ENCODE data around the gene ZNF23.

ZNF23 gene

DNA sequence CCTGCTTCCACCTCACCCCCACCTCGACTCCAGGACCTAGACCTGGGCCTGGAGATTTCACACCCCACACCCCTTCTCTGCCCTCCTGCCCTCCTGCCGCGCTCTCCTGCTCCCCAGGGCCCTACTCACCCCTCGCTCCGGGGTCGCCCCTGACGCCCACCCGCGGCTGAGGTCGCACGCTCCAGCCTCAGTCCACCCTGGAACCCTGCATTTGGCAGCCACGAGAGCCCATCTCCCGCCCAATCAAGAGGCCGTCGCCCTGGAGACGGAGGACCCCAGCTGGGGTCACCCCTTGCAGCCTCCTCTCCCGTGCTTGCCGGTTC, 36.3 kb downstream of the ZNF23 start:
- DNase-seq: no peak

DNA sequence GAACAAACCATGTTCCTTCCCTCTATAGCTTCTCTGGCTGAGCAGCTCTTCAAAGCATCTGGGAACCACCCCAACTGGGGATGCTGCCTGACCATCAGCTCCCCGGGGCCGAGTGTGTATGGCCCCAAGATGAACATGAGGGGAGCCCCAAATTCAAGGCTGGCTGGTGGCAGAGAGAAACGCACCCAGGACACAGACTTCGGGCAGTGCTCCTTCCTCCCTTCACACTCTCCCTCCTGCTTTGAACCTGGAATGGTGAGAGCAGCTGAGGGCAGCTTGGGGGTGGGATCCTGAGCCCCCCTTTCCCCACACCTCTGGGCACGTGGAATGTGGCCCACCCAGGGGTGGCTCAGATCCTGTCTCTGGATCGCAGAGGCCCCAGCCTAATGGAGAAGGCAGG, 37.4 kb downstream of the ZNF23 start:
- DNase-seq: no peak

DNA sequence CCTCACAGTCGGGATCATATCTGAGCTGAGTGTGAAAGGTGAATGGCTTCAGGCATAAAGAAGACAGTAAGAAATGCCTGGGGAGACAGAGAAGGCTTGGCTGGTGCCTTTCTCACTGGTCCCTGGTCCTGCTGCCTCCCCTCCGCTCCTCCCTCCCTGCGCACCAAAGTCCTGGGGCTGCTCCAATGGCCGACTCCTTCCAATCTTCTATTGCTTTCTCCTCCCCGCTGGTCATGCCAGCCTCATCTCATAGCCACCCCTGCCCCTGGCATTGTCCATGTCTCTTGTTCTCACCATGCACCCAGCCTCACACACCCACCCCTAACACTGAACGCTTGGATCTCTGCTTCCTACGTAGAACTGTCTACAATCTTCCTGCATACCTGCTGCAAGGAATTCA, 38.2 kb downstream of the ZNF23 start:
- DNase-seq: no peak

DNA sequence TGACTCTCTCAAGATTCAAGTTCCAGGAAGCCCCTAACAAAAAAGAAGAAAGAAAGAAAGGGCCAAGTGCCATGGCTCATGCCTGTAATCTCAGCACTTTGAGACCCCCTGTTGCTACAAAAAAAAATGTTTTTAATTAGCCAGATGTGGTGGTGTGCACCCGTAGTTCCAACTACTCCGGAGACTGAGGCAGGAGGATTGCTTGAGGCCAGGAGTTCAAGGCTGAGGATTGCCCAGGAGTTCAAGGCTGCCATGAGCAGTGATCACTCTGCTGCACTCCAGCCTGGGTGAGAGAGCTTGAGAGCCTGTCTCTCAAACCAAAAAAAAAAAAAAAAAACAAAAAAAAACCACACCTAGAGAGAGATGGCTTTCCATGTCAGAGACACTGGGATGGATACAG, 39.0 kb downstream of the ZNF23 start:
- DNase-seq: no peak

DNA sequence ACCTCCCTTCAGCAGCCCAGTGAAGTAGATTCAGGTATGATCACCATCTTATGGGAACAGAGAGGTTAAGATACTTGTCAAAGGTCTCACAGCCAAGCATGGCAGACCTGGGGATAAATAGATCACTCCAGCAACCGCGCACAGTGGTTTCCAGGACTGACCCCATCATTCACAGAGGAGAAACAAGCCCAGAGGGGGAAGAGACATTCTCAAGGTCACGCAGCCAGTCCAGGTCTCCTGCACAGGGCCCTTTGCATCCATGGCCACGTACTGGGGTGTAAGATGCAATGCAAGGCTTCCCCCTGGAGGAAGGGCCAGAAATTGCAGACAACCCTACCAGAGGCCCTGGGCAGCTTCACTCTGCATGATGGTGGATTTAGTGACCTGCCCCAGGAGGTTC, 40.1 kb downstream of the ZNF23 start:
- DNase-seq: no peak

DNA sequence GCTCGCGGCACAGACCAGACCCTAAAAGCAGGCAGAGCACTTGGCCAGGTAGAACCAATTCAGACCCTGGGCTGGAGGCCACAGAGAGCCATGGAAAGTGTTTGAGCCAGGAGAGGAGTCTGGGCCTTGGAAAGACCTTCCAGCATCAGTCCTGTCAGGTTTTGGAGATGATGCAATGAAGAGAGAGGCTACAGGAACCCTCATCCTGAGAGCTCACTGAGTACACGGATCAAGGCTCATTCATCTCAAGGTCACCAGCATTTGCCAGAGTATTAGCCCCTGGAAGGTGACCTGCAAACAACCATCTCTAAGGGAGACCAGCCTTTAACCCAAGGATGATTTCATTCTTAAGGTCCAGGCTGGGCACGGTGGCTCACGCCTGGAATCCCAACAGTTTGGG, 48.0 kb downstream of the ZNF23 start:
- DNase-seq: no peak

DNA sequence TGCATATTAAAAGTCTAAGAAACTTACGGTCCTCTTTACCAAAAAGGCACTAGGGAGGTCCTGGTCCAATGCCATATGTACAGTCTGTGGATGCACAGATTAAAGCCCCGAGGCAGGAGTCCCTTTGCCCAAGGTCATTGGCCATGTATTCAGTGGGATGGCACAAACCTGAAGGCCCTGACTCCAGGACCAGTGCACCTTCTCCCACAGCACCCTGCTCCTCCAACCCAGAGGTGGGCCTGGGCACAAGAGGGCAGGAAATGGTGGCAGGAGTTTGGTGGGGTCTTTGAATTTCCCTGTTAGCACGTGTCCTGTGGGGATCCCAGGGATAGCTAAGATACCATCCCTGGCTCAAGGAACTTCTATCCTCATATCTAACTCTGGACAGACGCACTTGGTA, 48.7 kb downstream of the ZNF23 start:
- no peak for DNase-seq

DNA sequence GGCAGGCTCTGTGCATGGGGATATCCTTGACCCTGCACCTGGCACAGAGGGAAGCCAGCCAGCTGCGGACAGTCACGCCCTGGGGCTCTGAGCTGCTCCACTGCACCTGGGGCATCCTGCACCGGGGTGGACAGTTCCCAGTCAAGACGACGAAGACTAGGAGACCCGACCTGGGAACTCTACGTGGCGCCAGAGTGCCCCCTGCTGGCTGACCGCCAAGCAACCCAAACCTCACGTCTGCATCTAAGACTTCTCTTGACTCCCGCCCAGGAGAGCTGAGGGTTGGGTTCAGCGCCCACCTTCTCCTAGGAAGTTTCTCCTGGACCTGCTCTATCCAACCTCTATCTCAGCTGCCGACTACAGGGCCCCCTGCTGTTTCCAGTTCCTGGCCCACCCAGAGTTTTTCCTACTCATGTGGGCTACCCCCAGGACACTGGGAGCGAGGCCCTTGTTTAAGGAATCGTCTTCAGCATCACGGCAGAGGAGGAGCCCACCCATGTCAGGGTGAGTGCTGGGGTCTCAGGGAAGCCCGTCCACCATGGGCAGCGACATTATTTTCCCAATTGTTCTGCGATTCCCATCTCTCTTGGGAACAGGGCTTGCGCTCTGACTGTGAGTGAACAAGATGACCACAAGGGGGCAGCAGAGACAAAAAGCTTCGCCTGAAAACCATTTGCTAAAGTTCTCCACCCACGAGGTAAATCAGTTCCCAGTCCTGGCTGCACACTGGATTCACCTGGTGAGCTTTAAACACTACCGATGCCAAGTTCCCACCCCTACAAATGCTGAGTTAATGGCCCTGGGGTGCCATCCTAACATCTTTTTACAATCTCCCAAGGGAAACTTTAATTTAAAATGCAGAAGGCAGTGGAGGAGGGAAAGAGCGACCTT, 49.5 kb downstream of the ZNF23 start:
- peak; percentile 75 for DNase-seq

DNA sequence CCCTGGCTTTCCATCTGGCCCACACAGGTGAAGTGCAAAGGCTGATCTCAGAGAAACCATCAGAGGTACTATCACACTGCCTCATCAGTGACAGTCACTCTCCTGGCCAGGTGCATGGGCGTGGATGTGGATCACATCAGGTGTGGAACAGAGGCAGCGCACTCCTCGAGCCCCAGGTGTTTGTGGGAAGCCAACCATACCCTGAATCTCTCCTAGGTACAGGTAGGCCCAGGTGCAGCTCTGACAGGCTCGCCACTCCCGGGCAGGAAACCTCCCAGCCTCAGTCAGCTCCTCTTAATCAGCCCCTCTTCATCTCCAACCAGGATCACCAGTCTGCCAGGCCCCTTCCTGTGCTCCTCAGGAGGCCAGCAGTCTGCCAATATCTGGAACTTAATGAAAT, 51.9 kb downstream of the ZNF23 start:
- no peak for DNase-seq

DNA sequence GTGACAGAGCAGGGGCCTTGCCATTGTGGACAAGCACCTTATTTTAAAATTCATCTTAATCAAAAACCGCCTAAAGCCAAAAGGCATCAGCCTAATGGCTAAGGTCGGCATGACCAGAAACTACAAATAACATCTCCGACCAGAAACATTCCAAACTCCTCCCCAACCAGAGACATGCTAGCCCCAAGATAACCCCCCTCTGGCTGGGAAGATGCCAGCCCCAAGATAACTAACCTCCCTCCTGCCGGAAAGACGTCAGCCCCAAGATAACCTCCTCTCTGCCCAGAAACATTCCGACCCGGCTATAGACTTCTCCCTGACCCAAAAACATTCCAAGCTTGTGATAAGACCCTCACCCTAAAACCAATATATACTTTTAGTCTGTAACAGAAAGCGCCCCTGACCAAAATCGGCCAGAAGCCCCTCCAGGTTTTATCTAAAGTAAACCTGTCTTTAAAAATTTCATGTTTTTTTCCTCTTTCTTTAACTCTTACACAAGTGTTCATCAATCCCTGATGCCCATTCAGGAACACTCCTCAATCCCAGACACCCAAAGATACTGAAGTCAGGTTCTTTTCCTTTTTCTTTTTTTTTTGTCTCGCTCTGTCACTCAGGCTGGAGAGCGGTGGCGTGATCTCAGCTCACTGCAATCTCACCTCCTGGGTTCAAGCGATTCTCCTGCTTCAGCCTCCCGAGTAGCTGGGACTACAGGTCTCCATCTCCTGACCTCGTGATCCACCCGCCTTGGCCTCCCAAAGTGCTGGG, 52.9 kb downstream of the ZNF23 start:
- DNase-seq: no peak

DNA sequence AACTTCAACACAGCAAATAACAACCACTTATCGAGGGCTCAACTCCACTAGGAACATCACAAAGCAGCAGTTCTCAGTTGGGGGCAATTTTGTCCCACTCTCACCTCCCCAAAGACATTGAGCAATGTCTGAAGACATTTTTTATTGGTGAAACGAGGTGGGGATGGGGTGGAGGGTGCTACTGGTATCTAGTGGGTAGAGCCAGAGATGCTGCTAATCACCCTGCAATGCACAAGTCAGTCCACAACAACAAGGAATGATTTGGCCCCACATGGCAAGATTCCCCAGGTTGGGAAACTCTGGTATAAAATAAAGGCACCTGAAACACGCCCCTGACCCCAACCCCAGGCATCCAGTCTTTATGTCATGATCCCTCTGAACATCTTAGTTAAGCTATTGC, 53.5 kb downstream of the ZNF23 start:
- no peak for DNase-seq

DNA sequence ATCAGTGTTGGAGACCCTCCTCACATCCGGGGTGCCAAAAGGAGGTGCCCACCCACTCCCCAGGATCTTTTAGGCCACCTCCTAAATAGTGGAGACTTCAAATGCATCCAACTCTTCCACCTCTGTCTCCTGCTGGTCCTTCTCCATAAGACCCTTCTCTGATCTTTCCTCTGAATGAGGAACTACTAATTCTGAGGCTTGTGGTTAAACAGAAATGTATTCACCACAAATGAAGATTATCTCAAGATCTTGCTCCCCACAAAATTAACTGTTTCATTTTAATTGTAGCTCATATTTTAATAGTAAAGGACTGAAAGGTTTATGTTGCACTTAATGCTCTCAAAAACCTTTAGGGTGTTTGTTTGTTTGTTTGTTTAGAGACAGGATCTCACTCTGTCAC, 54.3 kb downstream of the ZNF23 start:
- DNase-seq: no peak

DNA sequence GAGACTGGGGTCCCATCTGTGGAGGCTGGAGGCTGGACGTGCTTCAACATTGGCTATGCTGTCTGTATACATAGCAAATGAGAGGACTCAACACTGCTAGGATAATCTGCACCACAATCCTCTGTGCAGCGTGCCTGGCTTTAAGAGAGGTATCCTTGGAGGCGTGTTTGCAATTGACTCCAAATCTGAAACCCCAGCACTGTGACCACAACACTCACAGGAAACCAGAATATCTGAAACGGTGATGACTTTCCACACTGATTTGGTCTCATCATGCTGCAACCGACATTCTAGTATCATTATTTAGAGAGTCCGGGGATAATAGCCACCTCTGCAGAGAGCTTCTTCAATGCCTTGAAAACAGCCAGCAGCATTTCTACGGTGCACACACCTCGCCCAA, 55.3 kb downstream of the ZNF23 start:
- DNase-seq: no peak

DNA sequence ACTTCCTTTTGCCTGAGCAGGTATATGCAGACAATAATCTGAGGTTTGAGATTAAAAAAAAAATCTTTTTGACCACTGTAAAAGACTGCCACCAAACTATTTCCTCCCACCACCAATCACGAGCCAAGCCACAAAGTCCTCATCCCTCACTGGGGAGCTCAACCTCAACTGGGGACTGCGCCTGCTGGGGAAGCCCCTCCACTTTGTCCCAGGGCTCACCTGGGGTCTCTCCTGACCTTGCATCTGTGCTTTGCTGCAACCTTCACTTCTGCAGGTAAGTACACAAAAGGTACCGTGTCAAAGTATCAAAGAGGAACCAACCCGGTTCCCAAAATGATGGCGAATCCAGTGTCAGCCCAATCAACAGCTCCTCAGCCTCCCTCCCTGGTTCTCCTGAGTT, 55.7 kb downstream of the ZNF23 start:
- DNase-seq: no peak

DNA sequence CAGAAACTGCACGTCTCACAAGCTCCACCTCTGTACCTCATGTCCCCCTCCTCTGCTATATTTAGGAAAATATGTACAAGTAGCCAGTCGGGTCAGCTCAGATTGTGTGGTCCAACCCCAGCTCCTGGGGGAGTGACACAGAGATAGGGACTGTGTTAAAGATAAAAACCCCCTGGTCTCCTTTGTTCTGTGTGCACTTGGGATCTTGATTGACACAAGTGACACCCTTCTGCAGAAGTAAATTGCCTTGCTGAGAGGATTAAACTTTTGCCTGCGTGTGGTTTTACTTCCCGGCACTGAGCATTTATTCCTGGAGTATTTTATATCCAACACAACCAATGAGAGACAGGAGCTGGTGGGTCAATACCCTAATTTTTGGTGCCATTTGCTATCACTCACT, 57.7 kb downstream of the ZNF23 start:
- no peak for DNase-seq

DNA sequence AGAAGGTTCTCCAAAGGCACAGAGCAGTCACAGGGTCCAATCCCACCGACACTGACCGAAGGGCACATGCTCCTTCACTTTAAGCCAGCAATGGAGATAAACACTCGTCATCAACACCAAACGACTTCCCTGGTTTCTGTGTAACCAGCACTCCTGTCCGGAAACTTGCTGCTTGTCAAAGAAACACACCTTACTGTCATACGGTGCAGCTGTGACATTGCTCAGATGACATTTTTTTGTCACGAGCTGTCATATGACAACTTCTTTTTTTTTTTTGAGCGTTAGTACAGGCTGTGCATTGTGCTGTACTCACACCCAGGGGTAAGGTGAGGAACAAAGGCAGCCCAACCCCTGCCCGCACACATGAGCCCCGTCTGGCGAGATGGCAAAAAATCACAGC, 59.4 kb downstream of the ZNF23 start:
- no peak for DNase-seq

DNA sequence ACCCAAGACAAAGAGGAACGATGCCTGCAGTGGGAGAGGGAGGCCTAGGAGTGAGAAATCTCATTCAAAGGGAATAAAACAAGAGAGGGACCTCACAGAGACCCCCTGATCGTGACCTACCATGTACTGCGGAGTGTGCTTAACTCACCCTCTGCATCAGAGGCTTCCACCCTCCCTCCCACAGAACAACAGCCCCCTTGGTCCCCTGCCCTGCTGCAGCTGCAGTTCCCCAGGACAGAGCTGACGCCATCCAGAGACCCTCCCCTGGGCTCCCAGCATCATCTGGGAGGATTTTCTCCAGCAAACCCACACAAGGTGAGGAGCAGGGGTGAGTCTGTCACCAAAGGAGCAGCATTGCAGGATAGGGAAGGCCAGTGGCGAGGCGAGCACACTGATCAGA, 60.0 kb downstream of the ZNF23 start:
- DNase-seq: no peak

DNA sequence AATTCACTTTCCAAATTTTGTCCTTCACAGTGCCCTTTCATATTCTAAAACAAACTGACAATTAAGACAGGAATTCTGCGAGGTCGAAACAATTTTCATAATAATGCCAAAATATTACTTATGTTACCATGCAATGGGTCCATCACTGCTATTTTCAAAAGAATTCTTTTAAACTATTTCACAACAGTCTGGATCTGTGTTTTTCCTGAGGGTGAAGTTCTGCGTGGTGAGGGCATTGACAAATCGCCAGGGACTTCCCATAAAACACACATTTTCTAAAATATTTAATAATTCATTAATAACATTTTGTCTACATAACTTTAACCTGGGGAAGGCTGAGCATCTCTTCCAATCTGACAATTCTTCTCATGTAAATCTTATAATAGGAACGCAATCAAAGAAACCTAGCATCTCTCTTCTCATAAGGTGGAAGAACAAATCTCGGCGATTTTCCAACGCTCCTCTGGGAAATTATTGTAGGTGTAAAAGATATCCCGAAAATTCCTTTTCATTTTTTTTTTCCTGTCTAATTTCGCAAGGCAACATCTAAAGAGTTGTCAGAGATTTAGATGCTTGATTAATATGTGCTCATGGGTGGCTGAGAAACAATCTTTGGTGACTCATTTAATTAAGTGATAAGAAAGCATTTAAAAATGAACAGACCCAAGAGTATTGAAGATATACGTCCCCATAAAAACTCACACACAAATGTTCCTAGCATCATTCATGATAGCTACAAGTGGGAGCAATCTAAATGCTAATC, 62.1 kb downstream of the ZNF23 start:
- no peak for DNase-seq
